Kidney (tissue), 14 donors: ENCODE data around the gene RAD51B. TPM values are rescaled to one million over a fixed set of nuclear protein-coding genes. Genes with fewer than 3 reads are reported as not detected.

Experiments
- DNase-seq, 5 donors: peaks; one replicate each; pipeline ENCODE4 v3.0.0-alpha.2; 2013 to 2020
- FAIRE-seq: peaks from 2 replicates; lab custom pipeline; 2012; peaks lifted over from hg19 to GRCh38; lab: Jason Lieb, UNC
- H3K27ac ChIP-seq, 2 donors: one replicate each; pipeline ENCODE4 v1.7.0; 2013; ENCODE audit warnings: low read depth in 2 of 2, low read length in 2 of 2, inconsistent platforms in 1 of 2
- H3K27me3 ChIP-seq: one replicate; pipeline ENCODE4 v1.7.1; 2013; ENCODE audit warnings: low read length, inconsistent platforms; ENCODE audit not compliant: control insufficient read depth, insufficient read depth
- H3K36me3 ChIP-seq, 3 donors: one replicate each; pipeline versions ENCODE4 v1.7.0 to v1.7.1; 2013; ENCODE audit warnings: low read length in 3 of 3, control low read depth in 1 of 3, inconsistent platforms in 1 of 3; ENCODE audit not compliant: insufficient read depth in 3 of 3, control insufficient read depth in 2 of 3
- H3K4me1 ChIP-seq, 3 donors: one replicate each; pipeline versions ENCODE4 v1.7.0 to v1.7.1; 2013; ENCODE audit warnings: low read length in 3 of 3, inconsistent platforms in 1 of 3, low read depth in 1 of 3; ENCODE audit not compliant: control insufficient read depth in 2 of 3, insufficient read depth in 2 of 3
- H3K4me3 ChIP-seq, 3 donors: one replicate each; pipeline versions ENCODE4 v1.7.0 to v1.8.1; 2013; ENCODE audit warnings: low read length in 3 of 3, control low read depth in 1 of 3, inconsistent platforms in 1 of 3
- H3K9ac ChIP-seq, 3 donors: one replicate each; pipeline versions ENCODE4 v1.7.0 to v1.7.1; 2013; ENCODE audit warnings: low read length in 3 of 3, control low read depth in 1 of 3, inconsistent platforms in 1 of 3
- H3K9me3 ChIP-seq, 3 donors: one replicate each; pipeline versions ENCODE4 v1.7.0 to v1.7.1; 2013; ENCODE audit warnings: low read length in 3 of 3, control low read depth in 1 of 3, inconsistent platforms in 1 of 3; ENCODE audit not compliant: control insufficient read depth in 2 of 3, insufficient read depth in 1 of 3
- intact Hi-C: fragments of 100-400 bp; cut with DNase I; formaldehyde crosslinking; loops from one replicate; pipeline ENCODE4 v1.11.1; 2022
- polyA plus RNA-seq: library from polyadenylated mRNA; stranded (reverse); fragments of 350-450 nt; fragmentation: Illumina TruSeq; extraction: RNeasy Lipid Tissue Mini Kit (QIAGEN cat#74804); gene quantifications from one replicate; pipeline ENCODE4 v1.2.3, GENCODE V29; 2014; ENCODE audit warnings: low read depth, low replicate concordance; ENCODE audit not compliant: insufficient read depth
- total RNA-seq: library from RNA; stranded (reverse); fragmentation: NEBNext Ultra II Directional; extraction: Animal tissue kit (Norgen Biotek cat#: 25700); gene quantifications from one replicate; pipeline ENCODE4 v1.2.1, GENCODE V29; 2021
- TF ChIP-seq, protein P1 (sequence below): IDR thresholded peaks from 3 replicates; pipeline ENCODE4 v1.5.1; 2012; ENCODE audit warnings: mild to moderate bottlenecking, moderate library complexity, borderline replicate concordance; ENCODE audit not compliant: insufficient read depth; ENCODE audit errors: extremely low read depth
- donor health status: control.
- donor health status: control.
- donor health status: control.
- donor health status: control.
- donor health status: control.
- donor health status: DM: yes; HTN: yes; CAD: no.
- donor health status: Normal renal cell carcinoma (clear cell type).

The RAD51B gene
- total and polyA plus RNA-seq, 2 donors from 2014 or later = 6.9 to 18.0 TPM

GRCh38 chr14:68738559-68738958, 919.0 kb downstream of the RAD51B start:
- no peaks in the 10 kb centered on the region for H3K36me3 ChIP-seq
- no peak overlapping the region for H3K27ac ChIP-seq
- TF ChIP-seq, protein P1, sequence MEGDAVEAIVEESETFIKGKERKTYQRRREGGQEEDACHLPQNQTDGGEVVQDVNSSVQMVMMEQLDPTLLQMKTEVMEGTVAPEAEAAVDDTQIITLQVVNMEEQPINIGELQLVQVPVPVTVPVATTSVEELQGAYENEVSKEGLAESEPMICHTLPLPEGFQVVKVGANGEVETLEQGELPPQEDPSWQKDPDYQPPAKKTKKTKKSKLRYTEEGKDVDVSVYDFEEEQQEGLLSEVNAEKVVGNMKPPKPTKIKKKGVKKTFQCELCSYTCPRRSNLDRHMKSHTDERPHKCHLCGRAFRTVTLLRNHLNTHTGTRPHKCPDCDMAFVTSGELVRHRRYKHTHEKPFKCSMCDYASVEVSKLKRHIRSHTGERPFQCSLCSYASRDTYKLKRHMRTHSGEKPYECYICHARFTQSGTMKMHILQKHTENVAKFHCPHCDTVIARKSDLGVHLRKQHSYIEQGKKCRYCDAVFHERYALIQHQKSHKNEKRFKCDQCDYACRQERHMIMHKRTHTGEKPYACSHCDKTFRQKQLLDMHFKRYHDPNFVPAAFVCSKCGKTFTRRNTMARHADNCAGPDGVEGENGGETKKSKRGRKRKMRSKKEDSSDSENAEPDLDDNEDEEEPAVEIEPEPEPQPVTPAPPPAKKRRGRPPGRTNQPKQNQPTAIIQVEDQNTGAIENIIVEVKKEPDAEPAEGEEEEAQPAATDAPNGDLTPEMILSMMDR = no peak
- no peaks in the 10 kb centered on the region for H3K9me3 ChIP-seq
- intact Hi-C loops = no loop called here
- FAIRE-seq (no peak), DNase-seq (no peak)
- no peaks in the 10 kb centered on the region for H3K27me3 ChIP-seq
- H3K9ac ChIP-seq = no peak overlapping the region
- H3K4me1 ChIP-seq = peaks cover 0 to 8% (median 5%) of the 10 kb centered on the region in 3 donors
- H3K4me3 ChIP-seq = no peak overlapping the region

GRCh38 chr14:68739701-68740100, 920.1 kb downstream of the RAD51B start:
- Histone ChIP-seq H3K27me3 (no peaks in the 10 kb centered on the region), H3K36me3 (no peaks in the 10 kb centered on the region), H3K4me1 (peaks cover 0 to 5% (median 4%) of the 10 kb centered on the region in 3 donors), H3K9ac (no peak overlapping the region), H3K4me3 (no peak overlapping the region), H3K9me3 (no peaks in the 10 kb centered on the region), H3K27ac (no peak overlapping the region)
- TF ChIP-seq, protein P1 = no peak
- no peak for FAIRE-seq
- intact Hi-C loops = no loop called here
- DNase-seq = no peak

DNA sequence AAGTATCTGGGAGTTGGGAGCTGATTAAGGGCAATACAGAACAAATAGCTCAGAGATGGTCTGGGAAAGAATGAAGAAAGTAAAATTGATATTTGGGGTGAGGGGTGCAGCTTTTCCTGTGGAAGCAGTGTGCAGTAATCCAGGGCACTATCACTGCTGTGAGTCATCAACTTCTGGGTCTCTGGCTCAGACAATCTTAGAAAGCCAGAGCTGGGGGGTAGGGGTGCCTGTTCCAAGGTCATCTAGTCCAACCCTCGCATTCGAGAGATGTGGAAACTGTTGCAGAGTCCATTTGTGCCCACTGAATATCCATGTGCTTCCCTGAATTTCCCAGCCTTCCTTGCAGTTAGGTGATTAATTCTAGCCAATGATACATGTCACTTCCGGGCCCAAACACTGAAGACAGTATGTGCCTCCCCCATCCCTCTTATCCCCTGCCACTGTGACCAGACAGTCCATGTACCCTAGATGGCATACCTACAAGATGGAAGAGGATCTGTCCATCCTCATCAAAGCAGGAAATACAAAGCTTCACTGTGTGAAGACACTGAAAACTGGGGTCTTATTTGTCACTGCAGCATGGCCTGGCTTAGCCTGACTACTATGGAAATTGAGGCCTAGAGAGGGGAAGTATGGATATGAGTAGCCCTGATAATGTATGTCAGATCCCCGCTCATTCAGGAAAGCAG, 921.4 kb downstream of the RAD51B start:
- DNase-seq (no peak), FAIRE-seq (no peak)
- intact Hi-C loops = no loop called here
- Histone ChIP-seq H3K4me1 (peaks cover 0 to 5% (median 4%) of the 10 kb centered on the region in 3 donors), H3K36me3 (no peaks in the 10 kb centered on the region), H3K4me3 (no peak overlapping the region), H3K9me3 (no peaks in the 10 kb centered on the region), H3K27ac (no peak overlapping the region), H3K27me3 (no peaks in the 10 kb centered on the region), H3K9ac (no peak overlapping the region)
- TF ChIP-seq, protein P1 = no peak

GRCh38 chr14:68741477-68741791, 921.9 kb downstream of the RAD51B start:
- Histone ChIP-seq H3K9ac (no peak overlapping the region), H3K27ac (no peak overlapping the region), H3K27me3 (no peaks in the 10 kb centered on the region), H3K4me3 (no peak overlapping the region), H3K9me3 (no peaks in the 10 kb centered on the region), H3K36me3 (no peaks in the 10 kb centered on the region), H3K4me1 (peaks cover 0 to 2% (median 0%) of the 10 kb centered on the region in 3 donors)
- intact Hi-C loops = no loop called here
- TF ChIP-seq, protein P1 = no peak
- DNase-seq (no peak), FAIRE-seq (no peak)
